Fibroblast of skin of left biceps (primary cell): Measurements from ENCODE around the gene IFI6.
"Not testable (repeated sequence)": the region's sequence is repeated elsewhere in the genome, so short reads cannot be mapped to it uniquely, and the experiment has no call there.

Experiments
- DNase-seq, 2 experiments: peaks; one replicate each; pipeline ENCODE4 v3.0.0-alpha.2; 2013; ENCODE audit warnings: low read depth in 2 of 2

Gene IFI6

DNA sequence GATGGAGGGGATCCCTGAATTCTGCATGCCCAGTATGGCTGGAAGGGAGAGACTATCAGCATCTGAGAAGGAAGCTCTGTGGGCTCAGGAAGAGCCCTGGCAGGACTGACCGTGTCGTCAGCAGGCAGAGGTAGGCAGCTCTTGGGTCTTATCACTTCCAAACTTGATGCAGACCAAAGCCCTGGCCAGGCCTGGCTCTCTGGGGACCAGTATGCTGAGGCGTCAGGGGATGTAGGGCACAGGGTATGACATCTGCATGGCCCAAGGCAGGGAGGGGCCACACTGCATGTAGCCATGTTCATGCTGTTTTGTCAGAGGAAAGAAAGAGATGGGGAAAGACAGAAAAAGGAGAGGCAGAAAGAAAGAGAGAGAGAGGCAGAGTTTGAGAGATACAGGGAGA lies 43.3 kb downstream of the IFI6 start:
- DNase-seq = no peak

DNA sequence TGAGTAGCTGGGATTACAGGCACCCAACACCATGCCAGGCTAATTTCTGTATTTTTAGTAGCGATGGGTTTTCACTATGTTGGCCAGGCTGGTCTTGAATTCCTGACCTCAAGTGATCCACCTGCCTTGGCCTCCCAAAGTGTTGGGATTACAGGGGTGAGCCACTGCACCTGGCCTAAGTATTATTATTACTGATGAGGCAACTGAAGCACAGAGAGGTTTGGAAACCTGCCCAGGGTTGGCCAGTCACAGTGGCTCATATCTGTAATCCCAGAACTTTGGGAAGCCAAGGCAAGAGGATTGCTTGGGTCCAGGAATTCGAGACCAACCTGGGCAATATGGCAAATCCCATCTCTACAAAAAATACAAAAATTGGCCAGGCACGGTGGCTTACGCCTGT lies 44.3 kb downstream of the IFI6 start:
- not testable (repeated sequence) for DNase-seq

DNA sequence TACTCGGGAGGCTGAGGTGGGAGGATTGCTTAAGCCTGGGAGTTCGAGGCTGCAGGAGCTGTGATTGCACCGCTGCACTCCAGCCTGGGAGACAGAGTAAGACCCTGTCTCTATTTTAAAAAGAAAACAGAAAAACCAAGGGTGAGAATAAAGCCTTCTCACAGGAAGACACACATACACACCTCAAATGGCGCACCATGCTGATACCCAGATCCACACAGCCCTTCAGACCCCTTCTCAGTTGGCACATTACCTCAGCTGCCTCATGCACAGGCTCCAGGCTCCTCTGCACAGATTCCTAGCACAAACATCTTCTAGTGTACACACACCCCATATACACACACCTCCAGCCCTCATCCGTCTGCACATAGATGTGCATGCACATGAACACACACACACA lies 44.9 kb downstream of the IFI6 start:
- no peak for DNase-seq

DNA sequence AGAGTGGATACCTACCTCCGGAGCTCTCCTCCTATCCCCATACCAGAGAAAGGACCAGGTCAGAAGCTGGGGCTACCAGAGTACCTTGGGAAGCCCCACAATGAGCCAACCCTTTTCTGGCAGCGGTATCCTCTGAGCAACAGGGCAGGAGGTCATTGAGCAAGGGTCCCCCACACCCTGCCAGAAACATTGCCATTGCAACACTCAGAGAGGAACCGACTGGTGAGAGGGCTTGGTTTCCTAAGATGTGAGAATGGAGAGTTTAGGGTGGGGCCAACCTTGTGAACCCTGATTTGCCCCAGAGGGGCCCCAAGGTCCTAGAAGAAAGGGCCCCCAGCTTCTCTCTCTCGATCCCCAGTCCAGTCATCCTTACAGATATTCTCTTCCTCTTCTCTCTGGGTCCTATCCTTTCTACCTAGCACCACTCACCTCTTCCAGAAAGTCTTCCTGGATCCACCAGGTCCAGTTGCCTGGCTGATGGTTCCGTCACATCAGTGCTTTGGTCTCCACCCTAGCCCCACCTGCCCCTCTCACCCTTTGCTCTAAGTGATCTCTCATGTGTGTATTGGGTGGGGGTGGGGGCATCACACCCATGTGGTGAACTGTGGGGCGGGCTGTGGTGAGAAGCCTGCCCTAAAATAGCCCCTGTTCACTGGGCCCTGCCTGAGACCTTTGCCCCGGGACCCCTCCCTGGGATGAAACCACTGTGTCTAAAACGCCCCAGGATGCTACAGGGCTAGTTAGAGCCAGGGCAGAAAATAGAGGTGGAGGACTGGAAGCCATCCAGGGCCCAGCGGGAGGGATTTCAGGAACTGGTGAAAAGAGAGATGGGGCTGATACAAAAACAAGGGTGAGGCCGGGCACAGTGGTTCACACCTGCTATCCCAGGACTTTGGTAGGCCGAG lies 45.7 kb downstream of the IFI6 start:
- DNase-seq = no peak

DNA sequence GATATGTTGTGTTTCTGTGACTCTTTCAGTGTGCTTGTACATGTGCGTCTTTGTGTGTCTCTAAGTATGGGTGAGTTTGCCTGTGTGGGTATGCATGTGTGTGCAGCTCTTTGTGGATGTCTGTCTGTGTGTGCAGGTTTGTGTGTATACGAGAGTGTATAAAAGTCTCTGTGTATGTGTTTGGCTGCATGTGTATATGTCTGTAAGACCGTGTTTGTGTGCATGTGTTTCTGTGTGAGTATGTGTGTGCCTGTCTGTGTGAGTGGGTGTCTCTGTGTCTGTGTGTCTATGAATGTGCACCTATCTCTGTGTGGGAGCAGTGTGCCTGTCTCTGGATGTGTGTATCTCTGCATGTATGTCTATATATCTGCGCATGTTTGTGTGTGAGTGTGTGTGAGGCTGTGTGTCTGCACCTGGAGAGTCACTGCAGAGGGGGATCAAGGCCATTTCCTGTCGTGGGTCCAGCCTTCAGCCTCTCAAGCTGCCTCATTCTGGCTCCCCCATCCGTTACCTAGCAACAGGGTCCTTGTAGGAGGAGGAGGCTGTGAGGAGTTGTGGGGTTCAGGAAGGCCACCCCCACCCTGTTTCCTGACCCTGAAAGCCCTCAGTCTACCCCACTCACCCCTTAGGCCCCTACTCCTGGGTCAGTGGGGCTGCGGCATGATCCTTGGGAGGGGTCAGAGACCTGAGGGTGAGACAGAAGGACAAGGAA lies 47.4 kb downstream of the IFI6 start:
- no peak for DNase-seq

DNA sequence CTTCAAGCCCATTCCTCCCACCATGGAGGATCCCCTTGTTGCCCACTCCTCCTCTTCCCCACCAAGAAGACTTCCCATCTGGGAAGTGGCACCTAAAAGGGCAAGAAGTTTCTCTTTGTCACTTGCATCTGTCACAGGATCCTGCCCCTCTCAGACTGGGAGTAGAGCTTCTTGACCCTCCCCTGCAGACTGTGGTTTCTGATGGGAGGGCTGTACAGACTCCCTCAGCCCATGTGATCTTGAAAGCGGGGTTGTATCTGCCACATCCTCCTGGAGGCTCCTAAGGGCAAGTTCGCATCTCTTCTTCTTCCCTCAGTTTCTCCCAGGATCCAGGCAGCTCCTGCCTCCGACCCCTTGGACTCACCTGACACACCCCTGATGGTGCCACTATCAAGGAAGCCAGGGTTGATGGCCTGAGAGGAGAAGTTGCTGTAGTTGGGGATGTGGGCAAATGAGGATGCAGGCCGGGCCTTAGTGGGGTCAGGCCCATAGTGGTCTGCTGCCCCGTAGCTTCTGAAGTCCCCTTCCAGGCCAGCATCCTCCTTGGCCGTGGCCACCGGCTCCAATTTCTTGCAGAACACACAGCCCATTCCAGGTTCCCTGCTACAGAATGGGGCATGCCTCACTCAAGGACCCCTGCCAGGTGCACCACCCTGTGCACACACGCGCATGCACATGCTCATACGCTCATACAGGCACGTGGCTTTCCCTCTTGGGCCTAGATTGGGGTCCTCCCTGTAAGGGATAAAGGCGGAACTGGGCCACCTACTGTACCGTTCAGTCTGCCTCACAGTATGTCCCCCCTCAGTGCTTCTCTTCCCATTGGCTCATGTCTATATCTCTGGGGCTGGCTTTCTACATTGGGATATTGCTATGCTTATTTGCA lies 48.4 kb downstream of the IFI6 start:
- DNase-seq = no peak

DNA sequence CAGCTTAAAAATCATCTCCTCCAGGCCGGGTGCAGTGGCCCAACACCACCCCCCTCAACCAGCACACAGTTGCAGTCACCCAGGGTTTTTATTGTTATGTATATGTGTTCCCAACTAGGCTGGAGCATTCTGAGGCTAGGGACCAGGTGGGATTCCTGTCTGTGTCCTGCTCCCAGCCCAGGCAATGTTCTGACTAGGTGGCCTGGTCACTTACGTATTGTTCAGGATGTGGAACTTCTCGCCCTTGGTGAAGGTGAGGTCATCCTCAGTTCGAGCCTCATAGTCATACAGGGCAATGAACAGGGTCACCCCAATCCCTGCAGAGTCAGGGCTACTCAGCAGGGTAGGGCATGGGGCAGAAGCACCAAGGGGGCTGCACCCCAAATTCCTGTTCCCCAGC lies 49.2 kb downstream of the IFI6 start:
- no peak for DNase-seq

DNA sequence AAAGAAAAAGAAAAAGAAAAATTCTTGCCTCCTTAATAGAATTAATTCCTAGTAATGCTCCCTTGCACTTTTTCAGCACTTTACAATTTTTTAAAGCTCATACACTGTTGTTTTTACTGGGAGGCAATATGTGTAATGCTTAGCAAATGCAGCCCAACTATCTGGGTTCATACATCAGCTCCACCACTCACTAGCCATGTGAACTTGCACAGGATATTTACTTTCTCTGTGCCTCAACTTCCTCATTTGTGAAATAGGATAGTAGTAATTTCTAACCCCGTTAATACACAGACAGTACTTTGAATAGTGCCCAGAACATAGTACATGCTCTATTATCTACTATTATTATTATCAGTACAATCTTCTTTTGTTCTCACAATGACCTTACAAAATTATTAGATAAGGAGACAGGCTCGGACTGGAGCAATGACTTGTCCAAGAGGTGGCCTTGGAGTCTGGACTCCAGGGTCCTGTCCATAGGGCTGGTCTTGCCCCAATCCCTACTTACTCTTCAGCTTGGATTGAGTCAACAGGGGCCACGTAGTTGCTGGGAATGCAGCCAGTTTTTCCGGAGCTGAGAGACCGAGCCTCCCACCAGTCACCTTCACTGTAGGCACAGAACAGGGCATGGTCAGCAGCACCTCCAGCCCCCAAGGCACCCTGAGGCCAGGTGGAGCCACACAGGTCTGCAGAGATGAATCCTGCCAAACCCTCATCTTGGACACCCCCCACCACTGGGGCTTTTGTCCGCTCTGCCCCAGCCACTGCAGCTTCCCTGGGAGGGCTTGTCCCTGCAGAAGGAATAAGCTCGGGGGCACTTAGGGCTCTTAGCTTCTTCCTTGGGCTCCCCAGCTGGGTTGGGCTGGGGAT lies 50.7 kb downstream of the IFI6 start:
- DNase-seq = no peak

DNA sequence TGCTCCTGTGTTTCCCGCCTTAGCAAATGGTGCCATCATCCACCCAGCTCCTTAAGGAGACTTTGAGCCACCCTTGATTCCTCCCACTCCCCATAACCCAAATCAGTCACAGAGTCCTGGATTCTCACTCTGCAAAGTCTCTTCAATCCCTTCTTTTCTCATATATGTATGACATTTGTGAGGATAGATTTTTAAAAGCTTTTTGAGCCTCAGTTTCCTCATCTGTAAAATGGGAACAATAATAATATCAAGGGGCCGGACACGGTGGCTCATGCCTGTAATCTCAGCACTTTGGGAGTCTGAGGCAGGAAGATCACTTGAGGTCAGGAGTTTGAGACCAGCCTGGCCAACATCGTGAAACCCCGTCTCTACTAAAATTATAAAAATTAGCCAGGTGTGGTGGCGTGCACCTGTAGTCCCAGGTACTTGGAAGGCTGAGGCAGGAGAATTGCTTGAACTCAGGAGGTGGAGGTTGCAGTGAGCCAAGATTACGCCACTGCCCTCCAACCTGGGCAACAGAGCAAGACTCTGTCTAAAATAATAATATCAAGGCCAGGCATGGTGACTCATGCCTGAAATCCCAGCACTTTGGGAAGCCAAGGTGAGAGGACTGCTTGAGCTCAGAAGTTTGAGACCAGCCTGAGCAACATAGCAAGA lies 52.1 kb downstream of the IFI6 start:
- DNase-seq = not testable (repeated sequence)

DNA sequence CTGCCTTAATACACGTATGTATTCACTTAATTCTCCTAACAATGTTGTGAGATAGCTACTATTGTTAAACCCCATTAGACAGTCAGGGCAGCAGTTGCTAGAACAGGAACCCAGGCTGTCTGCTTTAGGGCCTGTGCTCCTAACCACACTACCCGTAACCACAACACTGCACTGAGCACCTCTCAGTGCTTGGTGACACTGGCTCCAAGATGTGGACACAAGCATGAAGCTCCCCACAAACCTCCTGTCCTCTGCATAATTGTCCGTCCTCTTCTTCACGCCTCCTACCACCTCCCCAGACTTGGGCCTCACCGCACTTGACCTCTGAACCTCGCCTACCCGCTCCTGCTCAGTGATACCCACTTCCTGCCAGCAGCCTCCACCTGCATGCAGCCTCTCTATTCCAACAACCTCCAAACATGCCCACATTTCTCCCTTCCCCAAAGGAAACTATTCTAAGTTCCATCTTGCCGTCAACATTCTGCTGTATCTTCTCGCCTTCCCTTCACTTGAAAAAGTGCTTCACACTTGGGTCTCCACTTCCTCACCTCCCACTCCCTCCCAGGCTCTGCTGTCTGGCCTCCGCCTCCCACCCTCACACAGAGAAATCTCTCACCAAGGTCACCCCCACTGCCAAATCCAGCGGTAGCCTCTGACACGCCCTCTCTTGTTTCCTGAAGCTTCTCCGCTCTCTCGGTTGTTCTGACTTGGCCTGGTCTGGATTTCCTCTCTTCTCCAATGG lies 53.5 kb downstream of the IFI6 start:
- no peak for DNase-seq

DNA sequence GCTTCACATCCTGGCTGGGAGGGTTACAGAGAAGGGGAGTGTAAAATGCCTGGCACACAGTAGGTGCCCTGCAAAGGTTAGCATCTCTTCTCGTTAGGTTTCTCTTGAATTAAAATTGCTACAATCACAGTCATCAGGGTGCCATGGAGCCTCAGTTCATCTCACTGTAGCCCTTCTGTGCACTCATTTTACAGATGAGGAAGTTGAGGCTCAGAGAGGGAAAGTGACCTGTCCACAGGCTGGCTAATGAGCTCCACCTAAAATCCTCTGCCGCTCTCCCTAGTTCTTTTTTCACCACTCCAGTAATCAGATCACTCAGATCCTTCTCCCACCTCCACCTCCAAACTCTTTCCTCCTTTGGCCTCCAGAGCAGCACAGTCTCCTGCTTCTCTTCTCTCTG lies 54.6 kb downstream of the IFI6 start:
- DNase-seq = no peak

DNA sequence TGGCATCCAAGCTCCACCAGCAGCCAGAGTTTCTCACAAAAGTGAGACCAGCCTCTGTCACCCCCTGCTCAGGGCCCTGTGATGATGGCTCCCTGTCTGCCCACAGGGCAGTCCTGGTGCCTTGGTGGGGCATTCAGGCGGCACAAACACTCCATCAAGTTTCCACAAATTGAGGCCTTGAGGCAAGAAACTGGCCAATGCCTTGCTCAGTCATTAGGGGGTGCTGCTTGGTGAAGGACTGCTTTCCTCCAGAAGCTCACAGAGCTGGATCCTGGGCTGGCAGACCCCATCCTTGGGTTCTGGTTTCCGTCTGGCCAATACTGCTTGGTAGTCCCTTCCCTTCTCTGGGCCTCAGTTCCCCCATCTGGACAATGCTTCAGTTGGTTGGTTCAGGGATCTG lies 55.6 kb downstream of the IFI6 start:
- no peak for DNase-seq
